CD4-positive, alpha-beta T cell treated with Interleukin-2 at 100 ng/mL for 4 hours (primary cell): ENCODE results near the gene DUSP22.

Experiments used
- DNase-seq: peaks from one replicate; pipeline ENCODE4 v3.0.0-alpha.2; 2020; ENCODE audit warnings: low spot score

Gene DUSP22

DNA sequence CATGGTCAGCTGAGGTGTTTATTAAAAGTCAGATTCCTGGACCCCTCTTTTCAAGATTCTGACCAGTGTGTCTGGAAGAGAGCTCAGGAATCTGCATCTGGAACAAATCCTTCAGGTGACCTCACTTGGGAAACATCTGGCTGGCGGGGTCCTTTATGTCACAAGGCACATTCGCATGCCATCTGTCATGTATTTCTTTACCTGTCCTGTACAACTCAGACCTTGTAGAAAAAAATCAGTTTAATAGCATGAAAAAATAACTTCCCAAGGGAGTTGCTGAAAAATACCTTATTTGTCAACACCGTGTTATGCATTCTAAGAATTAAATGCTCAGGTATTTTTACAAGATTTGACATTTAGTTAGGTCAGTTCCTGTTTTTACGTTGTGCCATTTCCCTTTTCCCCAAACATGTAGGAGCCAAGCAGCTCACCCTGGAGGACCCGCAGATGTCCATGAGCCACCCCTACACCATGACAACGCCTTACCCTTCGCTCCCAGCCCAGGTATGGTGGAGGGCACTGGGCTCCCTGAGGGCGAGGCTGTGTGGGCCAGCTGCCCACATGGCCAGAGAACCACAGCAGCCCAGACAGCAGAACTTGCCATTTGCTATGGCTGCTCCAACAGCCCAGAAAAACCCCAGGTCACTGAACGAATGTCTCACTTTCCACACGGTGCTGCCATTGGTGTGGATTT is 103.3 kb downstream of the DUSP22 start:
- DNase-seq: no peak

- no peak for DNase-seq
Measured at GRCh38 chr6:396126-396520, 103.8 kb downstream of the DUSP22 start.

- no peak for DNase-seq
Measured at GRCh38 chr6:397056-397455, 104.8 kb downstream of the DUSP22 start.

GRCh38 chr6:397604-398003 is 105.3 kb downstream of the DUSP22 start:
- DNase-seq: no peak

DNA sequence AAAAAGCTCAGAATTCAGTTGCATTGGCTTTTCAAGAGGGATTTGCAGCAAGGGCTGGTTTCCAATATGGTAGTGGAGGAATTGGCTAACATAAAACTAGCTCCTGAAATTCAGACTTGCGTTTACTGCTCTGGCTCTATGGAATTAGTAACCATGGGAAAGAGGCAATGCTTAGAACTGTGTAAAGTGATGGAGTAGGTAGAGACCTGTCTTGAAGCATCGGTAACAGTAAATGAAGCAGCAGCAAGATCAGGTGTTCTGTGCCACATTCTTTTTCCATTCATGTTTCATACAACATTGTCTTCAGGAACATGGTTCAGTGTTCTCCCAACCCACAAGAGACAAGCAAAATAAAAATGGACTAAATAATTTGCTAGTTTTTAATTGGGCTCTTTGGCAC is 105.8 kb downstream of the DUSP22 start:
- DNase-seq: no peak

- no peak for DNase-seq
Measured at GRCh38 chr6:398558-399078, 106.3 kb downstream of the DUSP22 start.

GRCh38 chr6:399785-400534 is 107.7 kb downstream of the DUSP22 start:
- peak; percentile 52 for DNase-seq

- DNase-seq: no peak
Measured at GRCh38 chr6:400815-401214, 108.5 kb downstream of the DUSP22 start.
